Hepatocyte (in vitro differentiated cells): Measurements from ENCODE around the gene ASAH2B.
"Not testable (repeated sequence)": the region's sequence is repeated elsewhere in the genome, so short reads cannot be mapped to it uniquely, and the experiment has no call there.

Experiments
- EZH2 ChIP-seq: fragments of 200-600 bp; sonication (generic); IDR thresholded peaks from 2 replicates; pipeline ENCODE4 v1.6.1; 2016; ENCODE audit warnings: antibody characterized with exemption, mild to moderate bottlenecking, borderline replicate concordance
- EZH2phosphoT487 ChIP-seq: fragments of 200-600 bp; sonication (generic); IDR thresholded peaks from one replicate; pipeline ENCODE4 v1.6.1; 2018; ENCODE audit warnings: antibody characterized with exemption, mild to moderate bottlenecking, low read depth, moderate library complexity; ENCODE audit not compliant: unreplicated experiment, severe bottlenecking
- TF ChIP-seq, protein P1 (sequence below): fragments of 200-600 bp; sonication (generic); IDR thresholded peaks from 2 replicates; pipeline ENCODE4 v1.5.1; 2016; ENCODE audit warnings: antibody characterized with exemption, mild to moderate bottlenecking; ENCODE audit not compliant: poor library complexity

DNA sequence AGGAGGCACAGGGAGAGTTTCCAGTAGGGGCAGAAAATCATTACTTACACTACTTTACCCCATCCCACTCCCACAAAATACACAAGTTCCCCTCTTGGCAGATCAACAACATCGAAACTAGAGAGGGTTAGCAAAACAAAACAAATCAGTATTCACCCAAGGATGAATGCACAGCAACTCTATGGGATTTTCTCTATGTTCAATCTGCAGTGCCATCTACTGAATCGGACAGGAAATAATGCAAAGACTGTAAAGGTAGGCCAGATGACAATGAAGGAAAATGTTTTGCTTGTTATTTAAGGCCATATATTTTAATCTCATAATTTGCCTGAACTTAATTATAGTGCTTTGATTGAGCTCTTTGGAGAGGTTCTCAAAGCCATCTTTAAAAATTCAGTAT lies 35.1 kb downstream of the ASAH2B start:
- not testable (repeated sequence) for TF ChIP-seq EZH2, EZH2phosphoT487
- TF ChIP-seq, protein P1, sequence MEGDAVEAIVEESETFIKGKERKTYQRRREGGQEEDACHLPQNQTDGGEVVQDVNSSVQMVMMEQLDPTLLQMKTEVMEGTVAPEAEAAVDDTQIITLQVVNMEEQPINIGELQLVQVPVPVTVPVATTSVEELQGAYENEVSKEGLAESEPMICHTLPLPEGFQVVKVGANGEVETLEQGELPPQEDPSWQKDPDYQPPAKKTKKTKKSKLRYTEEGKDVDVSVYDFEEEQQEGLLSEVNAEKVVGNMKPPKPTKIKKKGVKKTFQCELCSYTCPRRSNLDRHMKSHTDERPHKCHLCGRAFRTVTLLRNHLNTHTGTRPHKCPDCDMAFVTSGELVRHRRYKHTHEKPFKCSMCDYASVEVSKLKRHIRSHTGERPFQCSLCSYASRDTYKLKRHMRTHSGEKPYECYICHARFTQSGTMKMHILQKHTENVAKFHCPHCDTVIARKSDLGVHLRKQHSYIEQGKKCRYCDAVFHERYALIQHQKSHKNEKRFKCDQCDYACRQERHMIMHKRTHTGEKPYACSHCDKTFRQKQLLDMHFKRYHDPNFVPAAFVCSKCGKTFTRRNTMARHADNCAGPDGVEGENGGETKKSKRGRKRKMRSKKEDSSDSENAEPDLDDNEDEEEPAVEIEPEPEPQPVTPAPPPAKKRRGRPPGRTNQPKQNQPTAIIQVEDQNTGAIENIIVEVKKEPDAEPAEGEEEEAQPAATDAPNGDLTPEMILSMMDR, result peak; percentile 12
